HCT116 (cell line): ENCODE measurements around the gene PELI1. TPM values are rescaled to one million over a fixed set of nuclear protein-coding genes. Genes with fewer than 3 reads are reported as not detected.

ENCODE experiments used
- ATAC-seq: fragments of 200-7000 bp; cut with Tn5 transposase; 2 replicates; pipeline ENCODE4 v1.9.1; 2020; ENCODE audit warnings: mild to moderate bottlenecking, moderate library complexity
- BruUV-seq: library from RNA; stranded (reverse); fragments of 400-500 nt; replicated peaks from 2 replicates; lab custom pipeline; 2021; lab: Mats Ljungman, UMichigan
- CTCF ChIA-PET: fragments of 300-600 bp; sonication (Branson Sonifier 250); formaldehyde crosslinking; loops from one replicate; lab custom pipeline; 2021; ENCODE audit warnings: antibody characterized with exemption; lab: Charles Lee
- POLR2A ChIA-PET: fragments of 300-600, 350-600 bp; sonication (Branson Sonifier 250); formaldehyde crosslinking; loops from one replicate; lab custom pipeline; 2021; ENCODE audit warnings: antibody characterized with exemption; lab: Charles Lee
- RAD21 ChIA-PET, 2 experiments: fragments of 300-600 bp; sonication (Branson Sonifier 250); formaldehyde crosslinking; loops; one replicate each; lab custom pipeline; 2023; ENCODE audit warnings: low total read pairs in 2 of 2; ENCODE audit not compliant: uncharacterized antibody in 2 of 2, unreplicated experiment in 2 of 2, low non-redundant PET in 1 of 2; lab: Charles Lee
- DNase-seq: peaks from one replicate; pipeline ENCODE4 v3.0.0-alpha.2; 2010; ENCODE audit warnings: low read depth, low spot score
- H2AFZ ChIP-seq: fragments of 200-600 bp; shearing (Covaris generic), sonication (generic); 2 replicates; pipeline ENCODE4 v1.6.1; 2017; ENCODE audit warnings: low read depth, mixed run types, mixed read lengths, antibody characterized with exemption, low read length; ENCODE audit not compliant: poor library complexity, severe bottlenecking
- H3K27ac ChIP-seq: 2 replicates; pipeline ENCODE4 v1.5.1; 2012; ENCODE audit warnings: low read depth, low read length
- H3K27me3 ChIP-seq: fragments of 200-600 bp; sonication (generic); 2 replicates; pipeline ENCODE4 v1.6.1; 2016; ENCODE audit warnings: mixed run types, low read length, mixed read lengths; ENCODE audit not compliant: insufficient read depth
- H3K36me3 ChIP-seq, 2 experiments: fragments of 200-500 bp in 1 of 2; fragments of 200-600 bp in 1 of 2; sonication (Bioruptor generic) in 1 of 2; sonication (generic) in 1 of 2; 2 replicates each; pipeline versions ENCODE4 v1.5.1 to v1.6.1; 2014 to 2016; ENCODE audit warnings: low read length in 2 of 2, inconsistent platforms in 1 of 2, mixed read lengths in 1 of 2, mixed run types in 1 of 2; ENCODE audit not compliant: insufficient read depth in 2 of 2, control insufficient read depth in 1 of 2
- H3K4me1 ChIP-seq, 2 experiments: fragments of 200-600 bp in 1 of 2; sonication (generic) in 1 of 2; 2 replicates each; pipeline versions ENCODE4 v1.5.1 to v1.6.1; 2012 to 2017; ENCODE audit warnings: low read length in 2 of 2, inconsistent platforms in 1 of 2, mild to moderate bottlenecking in 1 of 2, mixed read lengths in 1 of 2, mixed run types in 1 of 2, moderate library complexity in 1 of 2; ENCODE audit not compliant: insufficient read depth in 2 of 2, control insufficient read depth in 1 of 2
- H3K4me2 ChIP-seq: fragments of 200-600 bp; sonication (generic); 2 replicates; pipeline ENCODE4 v1.6.1; 2017; ENCODE audit warnings: mixed run types, low read length, mixed read lengths
- H3K4me3 ChIP-seq, 2 experiments: fragments of 200-600 bp in 1 of 2; sonication (generic) in 1 of 2; replicated peaks in 1 of 2; 2 replicates each; pipeline ENCODE4 v1.5.1; 2011 to 2016; ENCODE audit warnings: low read length in 2 of 2, control low read depth in 1 of 2, low read depth in 1 of 2, mild to moderate bottlenecking in 1 of 2, mixed read lengths in 1 of 2, mixed run types in 1 of 2
- H3K79me2 ChIP-seq: fragments of 200-600 bp; sonication (generic); 2 replicates; pipeline ENCODE4 v1.6.1; 2017; ENCODE audit warnings: mild to moderate bottlenecking, mixed run types, low read length, moderate library complexity, mixed read lengths; ENCODE audit not compliant: insufficient read depth
- H3K9ac ChIP-seq: fragments of 200-600 bp; sonication (generic); 2 replicates; pipeline ENCODE4 v1.6.1; 2016; ENCODE audit warnings: low read length, mixed read lengths
- H3K9me2 ChIP-seq: fragments of 200-600 bp; sonication (generic), shearing (Covaris generic); 2 replicates; pipeline ENCODE4 v1.6.1; 2017; ENCODE audit warnings: mixed run types, mild to moderate bottlenecking, moderate library complexity; ENCODE audit not compliant: insufficient read depth
- H3K9me3 ChIP-seq, 2 experiments: fragments of 200-500 bp in 1 of 2; fragments of 200-600 bp in 1 of 2; sonication (Bioruptor generic) in 1 of 2; sonication (generic) in 1 of 2; 2 replicates each; pipeline ENCODE4 v1.6.1; 2014 to 2017; ENCODE audit warnings: low read length in 2 of 2, mixed read lengths in 2 of 2, inconsistent platforms in 1 of 2, low read depth in 1 of 2, mild to moderate bottlenecking in 1 of 2, mixed run types in 1 of 2, moderate library complexity in 1 of 2; ENCODE audit not compliant: control insufficient read depth in 1 of 2, insufficient read depth in 1 of 2
- H4K20me1 ChIP-seq: fragments of 200-600 bp; sonication (generic), shearing (Covaris generic); 2 replicates; pipeline ENCODE4 v1.6.1; 2017; ENCODE audit warnings: mixed run types, mild to moderate bottlenecking, moderate library complexity; ENCODE audit not compliant: insufficient read depth
- CBX3 ChIP-seq: IDR thresholded peaks from 2 replicates; pipeline ENCODE4 v1.6.1; 2012; ENCODE audit warnings: low read depth
- CEBPB ChIP-seq: IDR thresholded peaks from 2 replicates; pipeline ENCODE4 v1.6.1; 2012; ENCODE audit warnings: low read depth
- EZH2 ChIP-seq: fragments of 200-600 bp; sonication (generic); IDR thresholded peaks from 2 replicates; pipeline ENCODE4 v1.6.1; 2017; ENCODE audit warnings: antibody characterized with exemption, mixed run types
- EZH2phosphoT487 ChIP-seq: fragments of 200-600 bp; IDR thresholded peaks from 2 replicates; pipeline ENCODE4 v1.6.1; 2018; ENCODE audit warnings: antibody characterized with exemption, borderline replicate concordance
- JUND ChIP-seq: IDR thresholded peaks from 2 replicates; pipeline ENCODE4 v1.6.1; 2012
- RAD21 ChIP-seq: IDR thresholded peaks from 2 replicates; pipeline ENCODE4 v1.6.1; 2012; ENCODE audit warnings: low read depth, mild to moderate bottlenecking
- SRF ChIP-seq: IDR thresholded peaks from 2 replicates; pipeline ENCODE4 v1.6.1; 2012; ENCODE audit warnings: low read depth
- ZFX ChIP-seq: fragments of 450-650 bp; IDR thresholded peaks from 2 replicates; pipeline ENCODE4 v1.6.1; 2017
- intact Hi-C: fragments of 100-400 bp; cut with micrococcal nuclease; formaldehyde crosslinking; loops from 2 replicates; pipeline ENCODE4 v1.10.0; 2022
- total RNA-seq: library from RNA; stranded (reverse); gene quantifications from one replicate; pipeline ENCODE4 v1.2.1, GENCODE V29; 2021; ENCODE audit not compliant: unreplicated experiment
- TF ChIP-seq, protein P1 (sequence below): IDR thresholded peaks from 2 replicates; pipeline ENCODE4 v1.6.1; 2011; ENCODE audit warnings: mild to moderate bottlenecking, low read length, moderate library complexity; ENCODE audit not compliant: insufficient replicate concordance; ENCODE audit errors: extremely low read depth
- TF ChIP-seq, protein P2 (sequence below): IDR thresholded peaks from 2 replicates; pipeline ENCODE4 v1.6.1; 2012
- TF ChIP-seq, protein P3 (sequence below): IDR thresholded peaks from 2 replicates; pipeline ENCODE4 v1.6.1; 2012

Gene PELI1
- total RNA-seq, 1 experiment from 2014 or later: 7.9 TPM

DNA sequence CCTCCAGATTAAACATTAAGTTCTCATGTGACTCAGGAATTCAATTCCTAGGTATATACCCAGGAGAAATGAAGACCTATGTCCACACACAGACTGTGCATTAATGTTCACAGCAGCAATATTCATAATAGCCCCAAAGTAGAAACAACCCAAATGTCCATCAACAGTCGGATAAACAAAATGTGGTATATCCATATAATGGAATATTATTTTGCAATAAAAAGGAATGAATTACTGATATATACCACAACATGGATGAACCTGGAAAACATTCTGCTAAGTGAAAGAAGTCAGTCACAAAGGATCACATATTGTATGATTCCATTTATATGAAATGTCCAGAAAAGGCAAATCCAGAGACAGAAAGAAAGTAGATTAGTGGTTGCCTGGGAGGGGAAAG, 20.5 kb downstream of the PELI1 start (continued):
- TF ChIP-seq, protein P1, sequence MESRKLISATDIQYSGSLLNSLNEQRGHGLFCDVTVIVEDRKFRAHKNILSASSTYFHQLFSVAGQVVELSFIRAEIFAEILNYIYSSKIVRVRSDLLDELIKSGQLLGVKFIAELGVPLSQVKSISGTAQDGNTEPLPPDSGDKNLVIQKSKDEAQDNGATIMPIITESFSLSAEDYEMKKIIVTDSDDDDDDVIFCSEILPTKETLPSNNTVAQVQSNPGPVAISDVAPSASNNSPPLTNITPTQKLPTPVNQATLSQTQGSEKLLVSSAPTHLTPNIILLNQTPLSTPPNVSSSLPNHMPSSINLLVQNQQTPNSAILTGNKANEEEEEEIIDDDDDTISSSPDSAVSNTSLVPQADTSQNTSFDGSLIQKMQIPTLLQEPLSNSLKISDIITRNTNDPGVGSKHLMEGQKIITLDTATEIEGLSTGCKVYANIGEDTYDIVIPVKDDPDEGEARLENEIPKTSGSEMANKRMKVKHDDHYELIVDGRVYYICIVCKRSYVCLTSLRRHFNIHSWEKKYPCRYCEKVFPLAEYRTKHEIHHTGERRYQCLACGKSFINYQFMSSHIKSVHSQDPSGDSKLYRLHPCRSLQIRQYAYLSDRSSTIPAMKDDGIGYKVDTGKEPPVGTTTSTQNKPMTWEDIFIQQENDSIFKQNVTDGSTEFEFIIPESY: no peak

DNA sequence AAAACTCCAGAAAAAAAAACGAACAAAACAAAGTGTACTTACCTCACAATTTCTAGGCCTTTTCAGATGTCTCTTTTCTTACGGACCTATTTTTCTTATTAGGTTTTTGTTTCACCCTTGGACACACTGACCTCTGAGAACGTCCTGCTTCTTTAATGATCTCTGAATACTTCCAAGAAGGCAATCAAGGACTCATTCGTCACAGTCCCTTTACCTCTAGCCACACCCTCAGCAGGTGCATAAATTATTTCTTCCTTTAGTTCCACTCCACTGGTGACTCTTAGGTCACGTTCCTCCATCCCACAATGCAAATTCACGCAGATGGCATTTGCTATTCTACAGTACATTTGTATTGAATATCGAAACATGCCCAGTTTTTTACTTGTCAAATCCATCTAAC, 21.9 kb downstream of the PELI1 start:
- H3K79me2 ChIP-seq: no peaks in the 10 kb centered on the region
- H3K9me2 ChIP-seq: no peaks in the 10 kb centered on the region
- H3K27me3 ChIP-seq: no peaks in the 10 kb centered on the region
- H3K9me3 ChIP-seq: no peaks in the 10 kb centered on the region
- RAD21 ChIA-PET: no interaction called here
- H3K4me3 ChIP-seq: no peak overlapping the region
- TF ChIP-seq, protein P2, sequence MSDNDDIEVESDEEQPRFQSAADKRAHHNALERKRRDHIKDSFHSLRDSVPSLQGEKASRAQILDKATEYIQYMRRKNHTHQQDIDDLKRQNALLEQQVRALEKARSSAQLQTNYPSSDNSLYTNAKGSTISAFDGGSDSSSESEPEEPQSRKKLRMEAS: no peak
- TF ChIP-seq, protein P3, sequence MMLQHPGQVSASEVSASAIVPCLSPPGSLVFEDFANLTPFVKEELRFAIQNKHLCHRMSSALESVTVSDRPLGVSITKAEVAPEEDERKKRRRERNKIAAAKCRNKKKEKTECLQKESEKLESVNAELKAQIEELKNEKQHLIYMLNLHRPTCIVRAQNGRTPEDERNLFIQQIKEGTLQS: no peak
- no peak for TF ChIP-seq CEBPB
- no peak for TF ChIP-seq EZH2phosphoT487
- TF ChIP-seq JUND: no peak
- TF ChIP-seq ZFX: no peak
- no peak for TF ChIP-seq EZH2
- TF ChIP-seq, protein P1: no peak
- TF ChIP-seq RAD21: no peak
- TF ChIP-seq SRF: no peak
- TF ChIP-seq CBX3: no peak
- TF ChIP-seq, all 23 proteins: peak for 0
- H3K4me1 ChIP-seq: no peaks in the 10 kb centered on the region
- no peaks in the 10 kb centered on the region for H4K20me1 ChIP-seq
- no peak overlapping the region for H2AFZ ChIP-seq
- H3K36me3 ChIP-seq: no peaks in the 10 kb centered on the region
- no peak overlapping the region for H3K27ac ChIP-seq
- no peak for ATAC-seq
- CTCF ChIA-PET: interaction anchor here (0.6 kb wide), 1 partner anchor 95 kb away, joined by 3 read pairs; no protein-coding TSS in a partner anchor
- H3K4me2 ChIP-seq: no peak overlapping the region
- intact Hi-C loops: no loop called here
- POLR2A ChIA-PET: no interaction called here
- no peak for DNase-seq
- no TSS peak for BruUV-seq
- no peak overlapping the region for H3K9ac ChIP-seq
